ENCODE data around the gene POLR2L.

Gene POLR2L

GRCh38 chr11:850775-851763, 8.7 kb upstream of the POLR2L start:
- H3K27me3 ChIP-seq (ENCODE audit: control insufficient read depth, insufficient read depth, low read length): peaks cover 24% of the 10 kb centered on the region
- H3K36me3 ChIP-seq (ENCODE audit: control insufficient read depth, low read depth, low read length): no peaks in the 10 kb centered on the region
- peaks cover 9% of the 10 kb centered on the region for H3K4me1 ChIP-seq (ENCODE audit: control insufficient read depth, low read depth, low read length)
- no peak overlapping the region for H3K27ac ChIP-seq (ENCODE audit: low read length)
- H3K4me3 ChIP-seq (ENCODE audit: low read length): peak overlapping the region; percentile 63
- no peaks in the 10 kb centered on the region for H3K9me3 ChIP-seq (ENCODE audit: control insufficient read depth, low read depth, low read length)
- no peak overlapping the region for H3K9ac ChIP-seq (ENCODE audit: low read length)

GRCh38 chr11:849951-850774, 7.8 kb upstream of the POLR2L start:
- Histone ChIP-seq H3K4me1 (ENCODE audit: control insufficient read depth, low read depth, low read length) (peaks cover 13% of the 10 kb centered on the region), H3K27me3 (ENCODE audit: control insufficient read depth, insufficient read depth, low read length) (peaks cover 24% of the 10 kb centered on the region), H3K9ac (ENCODE audit: low read length) (peak overlapping the region; percentile 22), H3K36me3 (ENCODE audit: control insufficient read depth, low read depth, low read length) (no peaks in the 10 kb centered on the region), H3K9me3 (ENCODE audit: control insufficient read depth, low read depth, low read length) (no peaks in the 10 kb centered on the region), H3K27ac (ENCODE audit: low read length) (no peak overlapping the region), H3K4me3 (ENCODE audit: low read length) (peak overlapping the region; percentile 63)

GRCh38 chr11:849104-849824, 6.9 kb upstream of the POLR2L start:
- Histone ChIP-seq H3K9ac (ENCODE audit: low read length) (no peak overlapping the region), H3K27me3 (ENCODE audit: control insufficient read depth, insufficient read depth, low read length) (peaks cover 24% of the 10 kb centered on the region), H3K36me3 (ENCODE audit: control insufficient read depth, low read depth, low read length) (no peaks in the 10 kb centered on the region), H3K27ac (ENCODE audit: low read length) (no peak overlapping the region), H3K9me3 (ENCODE audit: control insufficient read depth, low read depth, low read length) (no peaks in the 10 kb centered on the region), H3K4me1 (ENCODE audit: control insufficient read depth, low read depth, low read length) (peaks cover 19% of the 10 kb centered on the region), H3K4me3 (ENCODE audit: low read length) (peak overlapping the region; percentile 58)

GRCh38 chr11:848380-848931, 6.1 kb upstream of the POLR2L start:
- no peak overlapping the region for H3K27ac ChIP-seq (ENCODE audit: low read length)
- H3K4me3 ChIP-seq (ENCODE audit: low read length): peak overlapping the region; percentile 58

GRCh38 chr11:847876-848275, 5.5 kb upstream of the POLR2L start:
- Histone ChIP-seq H3K4me1 (ENCODE audit: control insufficient read depth, low read depth, low read length) (peaks cover 22% of the 10 kb centered on the region), H3K36me3 (ENCODE audit: control insufficient read depth, low read depth, low read length) (no peaks in the 10 kb centered on the region), H3K27ac (ENCODE audit: low read length) (no peak overlapping the region), H3K9me3 (ENCODE audit: control insufficient read depth, low read depth, low read length) (no peaks in the 10 kb centered on the region), H3K27me3 (ENCODE audit: control insufficient read depth, insufficient read depth, low read length) (peaks cover 24% of the 10 kb centered on the region), H3K9ac (ENCODE audit: low read length) (no peak overlapping the region), H3K4me3 (ENCODE audit: low read length) (no peak overlapping the region)

More at GRCh38 chr11:848380-848931, 6.1 kb upstream of the POLR2L start:
- H3K4me1 ChIP-seq (ENCODE audit: control insufficient read depth, low read depth, low read length): peaks cover 22% of the 10 kb centered on the region
- H3K27me3 ChIP-seq (ENCODE audit: control insufficient read depth, insufficient read depth, low read length): peaks cover 24% of the 10 kb centered on the region
- no peaks in the 10 kb centered on the region for H3K9me3 ChIP-seq (ENCODE audit: control insufficient read depth, low read depth, low read length)
- H3K9ac ChIP-seq (ENCODE audit: low read length): no peak overlapping the region
- no peaks in the 10 kb centered on the region for H3K36me3 ChIP-seq (ENCODE audit: control insufficient read depth, low read depth, low read length)

GRCh38 chr11:846496-847098, 4.3 kb upstream of the POLR2L start:
- Histone ChIP-seq H3K36me3 (ENCODE audit: control insufficient read depth, low read depth, low read length) (no peaks in the 10 kb centered on the region), H3K9ac (ENCODE audit: low read length) (no peak overlapping the region), H3K4me3 (ENCODE audit: low read length) (no peak overlapping the region), H3K4me1 (ENCODE audit: control insufficient read depth, low read depth, low read length) (peaks cover 22% of the 10 kb centered on the region), H3K9me3 (ENCODE audit: control insufficient read depth, low read depth, low read length) (no peaks in the 10 kb centered on the region), H3K27ac (ENCODE audit: low read length) (no peak overlapping the region), H3K27me3 (ENCODE audit: control insufficient read depth, insufficient read depth, low read length) (peaks cover 24% of the 10 kb centered on the region)

- H3K27me3 ChIP-seq (ENCODE audit: control insufficient read depth, insufficient read depth, low read length): peaks cover 24% of the 10 kb centered on the region
- H3K27ac ChIP-seq (ENCODE audit: low read length): no peak overlapping the region
- H3K36me3 ChIP-seq (ENCODE audit: control insufficient read depth, low read depth, low read length): no peaks in the 10 kb centered on the region
- H3K9ac ChIP-seq (ENCODE audit: low read length): no peak overlapping the region
- peaks cover 22% of the 10 kb centered on the region for H3K4me1 ChIP-seq (ENCODE audit: control insufficient read depth, low read depth, low read length)
- no peak overlapping the region for H3K4me3 ChIP-seq (ENCODE audit: low read length)
- H3K9me3 ChIP-seq (ENCODE audit: control insufficient read depth, low read depth, low read length): no peaks in the 10 kb centered on the region
Observed at GRCh38 chr11:845872-846495, 3.7 kb upstream of the POLR2L start.

GRCh38 chr11:844693-845644, 2.6 kb upstream of the POLR2L start:
- peaks cover 22% of the 10 kb centered on the region for H3K4me1 ChIP-seq (ENCODE audit: control insufficient read depth, low read depth, low read length)
- peak overlapping the region; percentile 27 for H3K9ac ChIP-seq (ENCODE audit: low read length)
- peak overlapping the region; percentile 89 for H3K4me3 ChIP-seq (ENCODE audit: low read length)
- peaks cover 14% of the 10 kb centered on the region for H3K27me3 ChIP-seq (ENCODE audit: control insufficient read depth, insufficient read depth, low read length)
- no peaks in the 10 kb centered on the region for H3K9me3 ChIP-seq (ENCODE audit: control insufficient read depth, low read depth, low read length)
- H3K36me3 ChIP-seq (ENCODE audit: control insufficient read depth, low read depth, low read length): peaks cover 7% of the 10 kb centered on the region
- no peak overlapping the region for H3K27ac ChIP-seq (ENCODE audit: low read length)

GRCh38 chr11:843818-844692, 1.7 kb upstream of the POLR2L start:
- H3K9ac ChIP-seq (ENCODE audit: low read length): peak overlapping the region; percentile 27

More at GRCh38 chr11:843818-844692, 1.7 kb upstream of the POLR2L start:
- Histone ChIP-seq H3K4me3 (ENCODE audit: low read length) (peak overlapping the region; percentile 89), H3K9me3 (ENCODE audit: control insufficient read depth, low read depth, low read length) (no peaks in the 10 kb centered on the region), H3K27me3 (ENCODE audit: control insufficient read depth, insufficient read depth, low read length) (peaks cover 13% of the 10 kb centered on the region), H3K4me1 (ENCODE audit: control insufficient read depth, low read depth, low read length) (peaks cover 20% of the 10 kb centered on the region), H3K36me3 (ENCODE audit: control insufficient read depth, low read depth, low read length) (peaks cover 16% of the 10 kb centered on the region), H3K27ac (ENCODE audit: low read length) (no peak overlapping the region)
